ENCODE measurements around the gene GBP7. TPM values are rescaled to one million over a fixed set of nuclear protein-coding genes. Genes with fewer than 3 reads are reported as not detected.

The GBP7 gene
- total RNA-seq, 6 experiments from 2014 or later = 12.5 to 38.1 (median 23.6) TPM

GRCh38 chr1:89104147-89104546, 71.7 kb downstream of the GBP7 start:
- peaks cover 8 to 45% (median 22%) of the 10 kb centered on the region in 4 donors for H3K36me3 ChIP-seq
- TF ChIP-seq, protein P1, sequence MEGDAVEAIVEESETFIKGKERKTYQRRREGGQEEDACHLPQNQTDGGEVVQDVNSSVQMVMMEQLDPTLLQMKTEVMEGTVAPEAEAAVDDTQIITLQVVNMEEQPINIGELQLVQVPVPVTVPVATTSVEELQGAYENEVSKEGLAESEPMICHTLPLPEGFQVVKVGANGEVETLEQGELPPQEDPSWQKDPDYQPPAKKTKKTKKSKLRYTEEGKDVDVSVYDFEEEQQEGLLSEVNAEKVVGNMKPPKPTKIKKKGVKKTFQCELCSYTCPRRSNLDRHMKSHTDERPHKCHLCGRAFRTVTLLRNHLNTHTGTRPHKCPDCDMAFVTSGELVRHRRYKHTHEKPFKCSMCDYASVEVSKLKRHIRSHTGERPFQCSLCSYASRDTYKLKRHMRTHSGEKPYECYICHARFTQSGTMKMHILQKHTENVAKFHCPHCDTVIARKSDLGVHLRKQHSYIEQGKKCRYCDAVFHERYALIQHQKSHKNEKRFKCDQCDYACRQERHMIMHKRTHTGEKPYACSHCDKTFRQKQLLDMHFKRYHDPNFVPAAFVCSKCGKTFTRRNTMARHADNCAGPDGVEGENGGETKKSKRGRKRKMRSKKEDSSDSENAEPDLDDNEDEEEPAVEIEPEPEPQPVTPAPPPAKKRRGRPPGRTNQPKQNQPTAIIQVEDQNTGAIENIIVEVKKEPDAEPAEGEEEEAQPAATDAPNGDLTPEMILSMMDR (IDR thresholded peaks at IDR 0.05) = no peak
- TF ChIP-seq POLR2A (IDR thresholded peaks at IDR 0.05) = no peak
- no peaks in the 10 kb centered on the region for H3K4me1 ChIP-seq
- no peak for ATAC-seq
- H3K27me3 ChIP-seq = no peaks in the 10 kb centered on the region
- no peak overlapping the region for H3K27ac ChIP-seq
- 77% methylated on average over 2 of the region's 2 CpGs for WGBS (ENCODE audit: insufficient coverage, low coverage, low lambda C conversion rate, missing lambda C conversion rate)
- intact Hi-C loops (cut with DNase I) = no loop called here
- DNase-seq = no peak
- no peak overlapping the region for H3K4me3 ChIP-seq
- no peaks in the 10 kb centered on the region for H3K9me3 ChIP-seq

- ATAC-seq (no peak), DNase-seq (no peak)
- no peaks in the 10 kb centered on the region for H3K27me3 ChIP-seq
- no peak overlapping the region for H3K4me3 ChIP-seq
- intact Hi-C loops (cut with DNase I) = no loop called here
- TF ChIP-seq POLR2A (IDR thresholded peaks at IDR 0.05) = no peak
- H3K4me1 ChIP-seq = no peaks in the 10 kb centered on the region
- no peaks in the 10 kb centered on the region for H3K9me3 ChIP-seq
- no peak overlapping the region for H3K27ac ChIP-seq
- H3K36me3 ChIP-seq = peaks cover 4 to 23% (median 10%) of the 10 kb centered on the region in 4 donors
Measured at GRCh38 chr1:89102021-89102420, 73.8 kb downstream of the GBP7 start.

DNA sequence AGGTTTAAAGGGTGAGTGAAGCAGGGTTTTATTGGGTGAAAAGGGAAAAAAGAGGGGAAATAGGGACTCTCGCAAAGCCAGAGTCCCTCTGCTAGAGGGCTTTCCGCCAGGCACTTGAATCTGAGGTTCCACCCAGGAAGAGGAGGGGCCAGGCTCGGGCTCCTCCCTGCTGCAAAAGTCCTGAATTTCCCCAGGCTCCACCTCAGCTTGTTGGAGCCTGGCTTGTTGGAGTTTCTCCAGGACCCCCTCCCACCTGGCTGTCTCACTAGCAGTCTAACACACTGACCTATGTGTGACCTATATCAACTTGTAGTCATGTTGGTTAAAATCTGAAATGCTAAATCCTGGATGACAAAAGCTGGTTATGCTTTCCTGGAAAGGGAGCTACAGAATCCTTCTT, 75.4 kb downstream of the GBP7 start:
- TF ChIP-seq POLR2A (IDR thresholded peaks at IDR 0.05) = no peak
- TF ChIP-seq, protein P1 (IDR thresholded peaks at IDR 0.05) = no peak
- no CpG with 5 or more reads among the region's 3 CpGs for WGBS (ENCODE audit: insufficient coverage, low coverage, low lambda C conversion rate, missing lambda C conversion rate)

DNA sequence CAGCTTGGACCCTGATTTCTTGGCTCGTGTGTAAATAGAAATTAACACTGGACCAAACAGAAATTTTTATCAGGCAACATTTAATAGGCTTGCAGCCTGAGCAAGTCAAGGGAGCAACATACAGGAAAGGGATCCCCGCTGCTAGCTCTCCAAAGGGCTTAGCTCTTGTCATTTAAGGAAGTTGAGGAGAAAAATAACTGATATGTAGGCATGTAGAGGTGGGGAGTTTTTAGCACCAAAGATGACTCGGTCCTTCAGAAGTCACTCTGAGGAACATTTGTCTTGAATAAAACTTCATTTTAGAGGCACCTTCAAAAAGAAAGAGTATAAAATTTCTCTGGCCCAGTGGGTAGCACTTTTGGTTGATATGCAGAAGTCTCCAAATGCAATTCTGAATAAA, 76.9 kb downstream of the GBP7 start:
- ATAC-seq (no peak), DNase-seq (no peak)
- TF ChIP-seq POLR2A (IDR thresholded peaks at IDR 0.05) = no peak
- TF ChIP-seq, protein P1 (IDR thresholded peaks at IDR 0.05) = no peak
- Histone ChIP-seq H3K36me3 (no peaks in the 10 kb centered on the region), H3K27me3 (no peaks in the 10 kb centered on the region), H3K4me3 (no peak overlapping the region), H3K4me1 (no peaks in the 10 kb centered on the region), H3K27ac (no peak overlapping the region), H3K9me3 (no peaks in the 10 kb centered on the region)
- 53% methylated on average over 3 of the region's 3 CpGs for WGBS (ENCODE audit: insufficient coverage, low coverage, low lambda C conversion rate, missing lambda C conversion rate)
- intact Hi-C loops (cut with DNase I) = no loop called here

More for the DNA sequence above, 75.4 kb downstream of the GBP7 start:
- Histone ChIP-seq H3K4me3 (no peak overlapping the region), H3K4me1 (no peaks in the 10 kb centered on the region), H3K36me3 (peaks cover 0 to 7% (median under 1%) of the 10 kb centered on the region in 4 donors), H3K27me3 (no peaks in the 10 kb centered on the region), H3K27ac (no peak overlapping the region), H3K9me3 (no peaks in the 10 kb centered on the region)
- intact Hi-C loops (cut with DNase I) = no loop called here
- no peak for DNase-seq
- no peak for ATAC-seq

- no peak overlapping the region for H3K27ac ChIP-seq
- no peak for DNase-seq
- WGBS (ENCODE audit: insufficient coverage, low coverage, low lambda C conversion rate, missing lambda C conversion rate) = 79% methylated on average over 2 of the region's 2 CpGs
- TF ChIP-seq, protein P1 (IDR thresholded peaks at IDR 0.05) = no peak
- no peak overlapping the region for H3K4me3 ChIP-seq
- H3K4me1 ChIP-seq = no peaks in the 10 kb centered on the region
- no peaks in the 10 kb centered on the region for H3K36me3 ChIP-seq
- H3K9me3 ChIP-seq = no peaks in the 10 kb centered on the region
- ATAC-seq = no peak
- no peaks in the 10 kb centered on the region for H3K27me3 ChIP-seq
- intact Hi-C loops (cut with DNase I) = no loop called here
Measured at GRCh38 chr1:89095737-89096136, 80.1 kb downstream of the GBP7 start.

Data from right lobe of liver (tissue), 6 donors.